ENCODE measurements around the gene IL1R1.
"Not testable (repeated sequence)": the region's sequence is repeated elsewhere in the genome, so short reads cannot be mapped to it uniquely, and the experiment has no call there.

IL1R1 gene

GRCh38 chr2:102114851-102115497 is 27.6 kb upstream of the IL1R1 start:
- Histone ChIP-seq H3K4me1 (ENCODE audit: insufficient read depth, low read length) (no peaks in the 10 kb centered on the region), H3K27me3 (ENCODE audit: insufficient read depth, low read length) (no peaks in the 10 kb centered on the region), H3K9me3 (ENCODE audit: low read length) (no peaks in the 10 kb centered on the region), H3K36me3 (ENCODE audit: insufficient read depth, low read length) (no peaks in the 10 kb centered on the region), H2AFZ (ENCODE audit: low read depth, low read length) (no peak overlapping the region), H3K4me3 (ENCODE audit: low read length) (no peak overlapping the region)

- no peaks in the 10 kb centered on the region for H3K27me3 ChIP-seq (ENCODE audit: insufficient read depth, low read length)
- no peak overlapping the region for H3K4me3 ChIP-seq (ENCODE audit: low read length)
- no peak overlapping the region for H2AFZ ChIP-seq (ENCODE audit: low read depth, low read length)
- H3K36me3 ChIP-seq (ENCODE audit: insufficient read depth, low read length): no peaks in the 10 kb centered on the region
- H3K9me3 ChIP-seq (ENCODE audit: low read length): no peaks in the 10 kb centered on the region
- no peaks in the 10 kb centered on the region for H3K4me1 ChIP-seq (ENCODE audit: insufficient read depth, low read length)
Observed at GRCh38 chr2:102116630-102117471, 25.7 kb upstream of the IL1R1 start.

DNA sequence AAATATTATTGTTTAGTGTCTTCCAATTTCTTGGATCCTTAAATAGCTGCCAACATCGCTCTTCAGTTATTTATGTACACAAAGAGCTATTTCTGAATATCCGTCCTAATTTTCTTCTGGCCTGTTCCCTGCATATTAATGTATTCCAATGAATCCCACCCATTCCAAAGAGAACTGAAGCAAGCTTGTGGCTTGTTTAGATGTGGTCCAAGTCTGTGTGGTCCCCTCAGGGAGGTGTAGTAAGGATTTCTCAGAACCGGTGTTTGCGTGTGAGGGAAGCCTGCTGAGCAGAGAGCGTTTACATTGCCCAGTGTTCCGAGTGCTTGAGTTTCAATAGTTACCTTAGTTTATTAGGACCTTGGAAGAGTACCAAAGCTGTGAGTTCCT is 25.1 kb upstream of the IL1R1 start:
- Histone ChIP-seq H3K4me1 (ENCODE audit: insufficient read depth, low read length) (no peaks in the 10 kb centered on the region), H2AFZ (ENCODE audit: low read depth, low read length) (no peak overlapping the region), H3K9me3 (ENCODE audit: low read length) (no peaks in the 10 kb centered on the region), H3K4me3 (ENCODE audit: low read length) (no peak overlapping the region), H3K27me3 (ENCODE audit: insufficient read depth, low read length) (no peaks in the 10 kb centered on the region), H3K36me3 (ENCODE audit: insufficient read depth, low read length) (no peaks in the 10 kb centered on the region)

DNA sequence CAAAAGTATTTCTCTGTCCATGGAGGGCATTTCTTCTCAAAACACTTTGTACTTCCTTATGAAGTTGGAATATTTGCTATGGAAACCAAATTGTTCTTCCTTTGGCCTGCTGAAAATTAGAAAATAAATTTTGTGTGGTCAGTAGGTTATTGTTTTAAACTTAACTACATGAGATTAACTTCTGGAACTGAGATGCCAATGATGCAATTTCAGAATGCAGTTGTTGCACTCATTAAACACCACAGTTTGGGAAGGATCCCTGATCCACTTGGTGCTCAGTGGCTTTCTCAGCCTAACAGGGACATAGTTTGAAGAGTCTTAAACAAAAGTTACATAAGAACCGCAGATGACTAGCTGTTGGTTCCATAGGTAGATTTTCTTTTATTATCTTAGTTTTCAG is 23.3 kb upstream of the IL1R1 start:
- H3K4me1 ChIP-seq (ENCODE audit: insufficient read depth, low read length): no peaks in the 10 kb centered on the region
- no peak overlapping the region for H2AFZ ChIP-seq (ENCODE audit: low read depth, low read length)
- no peaks in the 10 kb centered on the region for H3K9me3 ChIP-seq (ENCODE audit: low read length)
- no peaks in the 10 kb centered on the region for H3K36me3 ChIP-seq (ENCODE audit: insufficient read depth, low read length)
- no peaks in the 10 kb centered on the region for H3K27me3 ChIP-seq (ENCODE audit: insufficient read depth, low read length)
- no peak overlapping the region for H3K4me3 ChIP-seq (ENCODE audit: low read length)

- no peaks in the 10 kb centered on the region for H3K36me3 ChIP-seq (ENCODE audit: insufficient read depth, low read length)
- H2AFZ ChIP-seq (ENCODE audit: low read depth, low read length): no peak overlapping the region
- H3K4me3 ChIP-seq (ENCODE audit: low read length): no peak overlapping the region
- no peaks in the 10 kb centered on the region for H3K9me3 ChIP-seq (ENCODE audit: low read length)
- H3K27me3 ChIP-seq (ENCODE audit: insufficient read depth, low read length): no peaks in the 10 kb centered on the region
- H3K4me1 ChIP-seq (ENCODE audit: insufficient read depth, low read length): no peaks in the 10 kb centered on the region
Observed at GRCh38 chr2:102120261-102120660, 22.3 kb upstream of the IL1R1 start.

DNA sequence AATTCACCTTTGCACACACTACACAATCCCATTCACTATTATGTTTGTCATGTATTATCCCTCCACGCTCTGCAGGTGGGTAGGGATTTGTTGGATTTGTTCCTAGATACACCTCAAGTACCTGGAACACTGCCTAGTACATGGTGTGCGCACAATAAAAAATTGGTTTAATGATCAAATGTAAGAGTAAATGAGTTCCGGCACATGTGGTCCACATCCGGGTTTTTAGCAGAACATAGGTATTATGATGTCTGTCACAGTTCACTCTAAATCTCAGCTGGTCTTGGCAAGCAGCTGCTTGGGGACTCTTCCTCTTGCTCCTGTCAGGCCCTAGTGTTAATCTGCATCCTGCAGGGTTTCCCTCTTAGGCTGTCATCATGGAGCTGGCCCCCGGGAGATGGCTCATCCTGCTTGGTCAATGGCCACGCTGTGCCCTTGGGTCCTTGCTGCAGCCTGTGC is 21.8 kb upstream of the IL1R1 start:
- no peak overlapping the region for H3K4me3 ChIP-seq (ENCODE audit: low read length)
- no peaks in the 10 kb centered on the region for H3K36me3 ChIP-seq (ENCODE audit: insufficient read depth, low read length)
- no peaks in the 10 kb centered on the region for H3K4me1 ChIP-seq (ENCODE audit: insufficient read depth, low read length)
- no peaks in the 10 kb centered on the region for H3K9me3 ChIP-seq (ENCODE audit: low read length)
- H2AFZ ChIP-seq (ENCODE audit: low read depth, low read length): no peak overlapping the region
- no peaks in the 10 kb centered on the region for H3K27me3 ChIP-seq (ENCODE audit: insufficient read depth, low read length)

DNA sequence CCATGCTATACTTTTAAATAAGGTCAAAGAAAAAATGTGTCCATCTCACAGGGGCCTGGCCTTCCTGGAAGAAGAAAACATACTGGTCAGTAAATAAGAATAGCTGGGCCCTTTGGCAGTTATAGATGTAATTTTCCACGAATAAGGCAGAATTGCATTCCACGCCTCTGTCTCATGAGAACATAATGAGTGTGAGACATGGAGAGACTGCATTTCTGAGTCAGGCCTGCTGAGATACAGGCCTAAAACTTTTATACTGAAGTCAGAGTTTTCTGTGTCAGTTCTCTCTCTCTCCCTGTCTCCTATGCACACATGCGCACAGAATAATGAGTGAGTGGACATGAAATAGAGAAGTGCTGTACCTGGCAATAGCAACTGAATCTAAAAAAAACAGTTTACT is 20.4 kb upstream of the IL1R1 start:
- H3K4me1 ChIP-seq (ENCODE audit: insufficient read depth, low read length): no peaks in the 10 kb centered on the region
- H3K4me3 ChIP-seq (ENCODE audit: low read length): no peak overlapping the region
- no peaks in the 10 kb centered on the region for H3K27me3 ChIP-seq (ENCODE audit: insufficient read depth, low read length)
- no peaks in the 10 kb centered on the region for H3K9me3 ChIP-seq (ENCODE audit: low read length)
- H2AFZ ChIP-seq (ENCODE audit: low read depth, low read length): no peak overlapping the region
- H3K36me3 ChIP-seq (ENCODE audit: insufficient read depth, low read length): no peaks in the 10 kb centered on the region

- no peaks in the 10 kb centered on the region for H3K36me3 ChIP-seq (ENCODE audit: insufficient read depth, low read length)
- H3K4me1 ChIP-seq (ENCODE audit: insufficient read depth, low read length): no peaks in the 10 kb centered on the region
- H2AFZ ChIP-seq (ENCODE audit: low read depth, low read length): no peak overlapping the region
- no peak overlapping the region for H3K4me3 ChIP-seq (ENCODE audit: low read length)
- H3K9me3 ChIP-seq (ENCODE audit: low read length): no peaks in the 10 kb centered on the region
- H3K27me3 ChIP-seq (ENCODE audit: insufficient read depth, low read length): no peaks in the 10 kb centered on the region
Observed at GRCh38 chr2:102122909-102123308, 19.6 kb upstream of the IL1R1 start.

- H2AFZ ChIP-seq (ENCODE audit: low read depth, low read length); H3K4me1 ChIP-seq (ENCODE audit: insufficient read depth, low read length); H3K27me3 ChIP-seq (ENCODE audit: insufficient read depth, low read length); H3K9me3 ChIP-seq (ENCODE audit: low read length); H3K36me3 ChIP-seq (ENCODE audit: insufficient read depth, low read length); H3K4me3 ChIP-seq (ENCODE audit: low read length): not testable (repeated sequence)
Observed at GRCh38 chr2:102124421-102124820, 18.1 kb upstream of the IL1R1 start.

DNA sequence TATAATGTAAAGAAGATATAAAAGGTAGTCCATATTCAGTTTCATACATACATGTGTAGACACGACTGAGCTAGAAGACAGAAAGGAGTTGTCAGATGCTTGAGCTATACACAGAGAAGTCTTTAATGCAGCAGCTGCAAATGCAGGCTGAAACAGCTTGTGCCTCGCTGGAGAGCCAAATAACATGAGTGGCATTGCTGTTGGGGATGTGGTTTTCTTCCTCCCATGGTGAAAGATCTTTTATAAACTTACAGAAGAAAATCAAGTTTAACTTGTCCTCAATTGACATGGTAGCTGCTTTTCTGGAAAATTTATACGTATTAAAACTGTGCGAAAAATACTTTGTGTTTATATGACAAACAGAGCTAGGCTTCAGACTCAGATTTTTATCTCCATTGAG is 16.4 kb upstream of the IL1R1 start:
- Histone ChIP-seq H3K4me1 (ENCODE audit: insufficient read depth, low read length) (no peaks in the 10 kb centered on the region), H2AFZ (ENCODE audit: low read depth, low read length) (no peak overlapping the region), H3K9me3 (ENCODE audit: low read length) (no peaks in the 10 kb centered on the region), H3K4me3 (ENCODE audit: low read length) (no peak overlapping the region), H3K36me3 (ENCODE audit: insufficient read depth, low read length) (no peaks in the 10 kb centered on the region), H3K27me3 (ENCODE audit: insufficient read depth, low read length) (no peaks in the 10 kb centered on the region)

- Histone ChIP-seq H3K4me1 (ENCODE audit: insufficient read depth, low read length) (no peaks in the 10 kb centered on the region), H3K27me3 (ENCODE audit: insufficient read depth, low read length) (no peaks in the 10 kb centered on the region), H3K9me3 (ENCODE audit: low read length) (no peaks in the 10 kb centered on the region), H3K36me3 (ENCODE audit: insufficient read depth, low read length) (no peaks in the 10 kb centered on the region), H2AFZ (ENCODE audit: low read depth, low read length) (no peak overlapping the region), H3K4me3 (ENCODE audit: low read length) (no peak overlapping the region)
Observed at GRCh38 chr2:102126660-102127059, 15.9 kb upstream of the IL1R1 start.

- H3K4me1 ChIP-seq (ENCODE audit: insufficient read depth, low read length): no peaks in the 10 kb centered on the region
- no peak overlapping the region for H3K4me3 ChIP-seq (ENCODE audit: low read length)
- no peaks in the 10 kb centered on the region for H3K27me3 ChIP-seq (ENCODE audit: insufficient read depth, low read length)
- H3K9me3 ChIP-seq (ENCODE audit: low read length): no peaks in the 10 kb centered on the region
- H3K36me3 ChIP-seq (ENCODE audit: insufficient read depth, low read length): no peaks in the 10 kb centered on the region
- no peak overlapping the region for H2AFZ ChIP-seq (ENCODE audit: low read depth, low read length)
Observed at GRCh38 chr2:102129082-102129481, 13.5 kb upstream of the IL1R1 start.

GRCh38 chr2:102129951-102130646 is 12.4 kb upstream of the IL1R1 start:
- Histone ChIP-seq H3K9me3 (ENCODE audit: low read length) (no peaks in the 10 kb centered on the region), H2AFZ (ENCODE audit: low read depth, low read length) (no peak overlapping the region), H3K27me3 (ENCODE audit: insufficient read depth, low read length) (no peaks in the 10 kb centered on the region), H3K36me3 (ENCODE audit: insufficient read depth, low read length) (no peaks in the 10 kb centered on the region), H3K4me1 (ENCODE audit: insufficient read depth, low read length) (no peaks in the 10 kb centered on the region), H3K4me3 (ENCODE audit: low read length) (no peak overlapping the region)

Measured in neuron (in vitro differentiated cells).